Stimulated activated CD8-positive, alpha-beta memory T cell treated with anti-CD3 and anti-CD28 coated beads, Interleukin-12 subunit alpha, Interleukin-12 subunit beta, amount 100 ng/mL, for 4 hours (primary cell): ENCODE results near the gene ZAR1L.

Experiments used
- DNase-seq: peaks from one replicate; pipeline ENCODE4 v3.0.0-alpha.2; 2020; ENCODE audit warnings: low read depth

The ZAR1L gene

DNA sequence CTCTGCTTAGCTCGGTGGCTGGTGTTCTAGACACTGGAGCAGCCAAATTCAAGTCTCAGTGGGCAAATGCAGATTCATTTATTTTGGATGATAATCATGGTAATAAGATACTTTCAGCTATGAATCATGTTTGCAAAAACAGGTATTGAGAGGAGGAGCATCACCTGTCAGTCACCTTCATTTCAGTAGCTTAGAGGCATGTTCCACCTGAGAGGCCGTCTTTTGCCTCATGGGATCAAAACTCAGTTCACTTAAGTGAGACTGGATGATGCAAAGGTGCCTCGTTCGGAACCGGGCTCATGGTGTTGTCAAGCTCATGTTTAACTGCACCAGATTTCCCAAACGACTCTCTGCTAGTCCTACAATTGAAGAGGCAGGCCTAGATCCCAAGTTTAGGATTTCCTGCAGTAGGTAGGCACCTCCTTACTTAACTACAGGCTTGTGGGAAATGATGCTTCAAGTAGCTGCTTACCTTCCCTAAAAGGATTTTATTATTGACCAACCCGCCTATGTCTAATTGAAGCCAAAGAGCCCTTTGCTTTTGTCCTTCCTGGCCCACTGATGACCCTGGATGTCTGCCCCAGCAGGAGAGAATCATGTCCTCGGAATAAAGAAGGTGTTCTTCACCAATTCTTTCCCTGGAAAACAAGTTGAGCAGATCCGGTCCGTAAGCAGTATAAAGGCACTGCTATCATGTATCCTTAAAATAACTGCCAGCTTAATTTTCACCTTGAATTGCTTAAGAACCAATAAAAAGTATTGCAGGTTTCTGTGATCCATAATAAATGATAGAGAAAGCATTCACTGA is 60.0 kb downstream of the ZAR1L start:
- no peak for DNase-seq

DNA sequence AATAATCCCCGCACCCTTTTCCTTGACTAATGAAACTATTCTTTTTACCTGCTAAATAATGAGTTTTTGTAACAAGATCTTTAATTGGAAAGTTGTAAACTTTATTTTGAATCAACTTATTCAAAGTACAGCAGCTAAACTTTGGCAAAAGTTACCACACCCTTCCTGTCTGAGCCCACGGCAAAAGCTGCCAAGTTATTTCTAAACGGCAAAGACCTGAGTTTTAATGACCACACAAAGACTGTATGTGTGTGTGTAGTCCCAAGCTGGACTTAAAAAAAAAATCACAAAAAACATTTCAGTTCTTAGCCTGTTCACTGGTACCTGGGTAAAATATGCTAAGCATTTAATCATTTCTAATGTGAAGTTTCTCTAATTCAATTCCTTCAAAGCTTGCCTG is 60.7 kb downstream of the ZAR1L start:
- DNase-seq = no peak

DNA sequence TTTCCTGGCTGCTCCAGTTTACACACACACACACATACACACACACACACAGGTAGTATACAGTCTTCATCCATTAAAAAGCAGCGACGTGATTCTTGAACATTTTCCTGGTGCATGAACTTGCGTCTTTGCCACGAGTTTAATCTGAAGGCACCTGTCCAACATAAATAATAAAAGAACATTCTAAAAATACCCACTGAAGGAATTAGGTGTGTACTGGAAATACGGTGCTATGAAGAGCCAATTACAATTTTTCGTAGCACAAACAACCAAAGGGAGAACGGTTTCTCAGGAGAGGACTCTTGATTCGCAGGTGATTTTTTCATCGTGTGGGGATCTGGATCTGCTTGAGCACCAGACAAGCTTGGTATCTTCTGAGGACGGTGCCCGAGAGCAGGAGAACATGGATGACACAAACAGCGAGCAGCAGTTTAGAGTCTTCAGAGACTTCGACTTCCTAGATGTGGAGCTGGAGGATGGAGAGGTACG is 61.2 kb downstream of the ZAR1L start:
- DNase-seq = no peak
